ENCODE data around the gene BRIX1.

DNA sequence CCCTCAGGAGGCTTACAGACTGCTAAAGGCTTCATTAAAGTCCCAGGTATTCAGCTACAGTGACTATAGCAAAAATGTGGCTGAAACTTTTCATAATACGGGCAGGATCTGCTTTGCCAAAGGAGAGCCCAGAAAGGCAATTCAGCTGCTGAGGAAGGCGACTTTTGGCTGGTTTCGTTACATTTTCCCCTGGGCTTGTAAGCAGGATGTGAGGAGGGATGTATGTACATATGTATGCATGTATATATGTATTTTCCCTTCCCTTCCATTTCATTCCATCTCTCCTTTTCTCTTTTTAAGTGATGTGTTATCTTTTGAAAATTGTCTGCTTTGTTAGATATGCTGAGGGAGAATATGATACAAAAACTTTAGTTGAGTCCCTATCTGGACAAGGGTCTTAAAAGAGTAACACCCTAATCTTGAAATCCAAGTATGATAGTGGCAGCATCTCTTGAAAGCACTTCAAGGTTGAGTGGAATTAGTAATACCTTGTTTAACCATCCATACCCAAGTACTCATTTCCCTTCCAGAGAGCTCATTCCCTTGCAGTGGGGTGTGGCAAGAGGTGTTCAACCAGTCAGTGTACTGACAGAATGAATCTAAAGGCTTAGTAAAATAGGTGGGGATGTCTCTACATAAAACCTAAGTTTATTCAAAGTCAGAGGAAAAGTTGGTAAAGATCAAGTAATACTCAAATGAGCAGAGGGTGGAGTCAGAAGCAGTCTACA lies 29.0 kb upstream of the BRIX1 start:
- TF ChIP-seq POLR2A (IDR thresholded peaks at IDR 0.05; ENCODE audit: low read depth, low read length) = no peak
- TF ChIP-seq POLR2AphosphoS5 (IDR thresholded peaks at IDR 0.05; ENCODE audit: low read depth, low read length) = no peak

All from GM12892 (cell line).